Astrocyte (in vitro differentiated cells and primary cell): ENCODE measurements around the gene PPP1R13B.

Experiments used
- CTCF ChIP-seq: IDR thresholded peaks from 2 replicates; pipeline ENCODE4 v1.5.1; 2011; ENCODE audit warnings: low read depth, mild to moderate bottlenecking, inconsistent platforms, low read length, moderate library complexity; ENCODE audit not compliant: insufficient read depth
- EZH2 ChIP-seq: IDR thresholded peaks from 2 replicates; pipeline ENCODE4 v1.6.1; 2012; ENCODE audit warnings: mild to moderate bottlenecking, low read length, inconsistent platforms; ENCODE audit not compliant: insufficient read depth

GRCh38 chr14:103767336-103767894 lies 80.0 kb downstream of the PPP1R13B start:
- TF ChIP-seq CTCF (no peak), EZH2 (no peak)
